ENCODE data around the gene CSKMT. TPM values are rescaled to one million over a fixed set of nuclear protein-coding genes. Genes with fewer than 3 reads are reported as not detected.

The CSKMT gene
- total RNA-seq, 4 donors from 2014 or later = 9.1 to 13.5 (median 9.2) TPM; not detected in 1

GRCh38 chr11:62712276-62712812 lies 47.2 kb downstream of the CSKMT start:
- H3K27me3 ChIP-seq = no peaks in the 10 kb centered on the region
- H3K4me3 ChIP-seq = no peak overlapping the region
- no peak for DNase-seq
- no peaks in the 10 kb centered on the region for H3K9me3 ChIP-seq
- peaks cover 0 to 69% (median 4%) of the 10 kb centered on the region in 3 donors for H3K36me3 ChIP-seq
- no peak for TF ChIP-seq POLR2A (IDR thresholded peaks at IDR 0.05)
- no peak for TF ChIP-seq CTCF (IDR thresholded peaks at IDR 0.05)
- peaks cover 0 to 53% (median 5%) of the 10 kb centered on the region in 4 donors for H3K4me1 ChIP-seq
- peak overlapping the region in 2 of 4 donors; percentile 52 to 88 for H3K27ac ChIP-seq

GRCh38 chr11:62712861-62713260 lies 47.7 kb downstream of the CSKMT start:
- Histone ChIP-seq H3K36me3 (peaks cover 0 to 74% (median 7%) of the 10 kb centered on the region in 3 donors), H3K27me3 (no peaks in the 10 kb centered on the region), H3K9me3 (no peaks in the 10 kb centered on the region), H3K4me1 (peaks cover 0 to 53% (median 5%) of the 10 kb centered on the region in 4 donors), H3K27ac (peak overlapping the region in 3 of 4 donors; percentile 52 to 88 (median 67)), H3K4me3 (no peak overlapping the region)
- DNase-seq = no peak
- TF ChIP-seq CTCF (IDR thresholded peaks at IDR 0.05) = no peak
- no peak for TF ChIP-seq POLR2A (IDR thresholded peaks at IDR 0.05)

GRCh38 chr11:62713343-62713742 lies 48.2 kb downstream of the CSKMT start:
- no peak overlapping the region for H3K4me3 ChIP-seq
- H3K36me3 ChIP-seq = peaks cover 0 to 79% (median 7%) of the 10 kb centered on the region in 3 donors
- no peaks in the 10 kb centered on the region for H3K27me3 ChIP-seq
- peak overlapping the region in 3 of 4 donors; percentile 52 to 88 (median 67) for H3K27ac ChIP-seq
- peaks cover 0 to 50% (median 5%) of the 10 kb centered on the region in 4 donors for H3K4me1 ChIP-seq
- peak in 2 of 3 donors; percentile 61 to 84 for DNase-seq
- TF ChIP-seq POLR2A (IDR thresholded peaks at IDR 0.05) (no peak), CTCF (IDR thresholded peaks at IDR 0.05) (no peak)
- H3K9me3 ChIP-seq = no peaks in the 10 kb centered on the region

- no peaks in the 10 kb centered on the region for H3K27me3 ChIP-seq
- DNase-seq = no peak
- H3K9me3 ChIP-seq = no peaks in the 10 kb centered on the region
- H3K36me3 ChIP-seq = peaks cover 0 to 100% (median 7%) of the 10 kb centered on the region in 3 donors
- TF ChIP-seq CTCF (IDR thresholded peaks at IDR 0.05) (no peak), POLR2A (IDR thresholded peaks at IDR 0.05) (no peak)
- no peak overlapping the region for H3K27ac ChIP-seq
- H3K4me1 ChIP-seq = peaks cover 0 to 35% (median 3%) of the 10 kb centered on the region in 4 donors
- no peak overlapping the region for H3K4me3 ChIP-seq
Measured at GRCh38 chr11:62715150-62716130, 50.3 kb downstream of the CSKMT start.

- TF ChIP-seq CTCF (IDR thresholded peaks at IDR 0.05) (no peak), POLR2A (IDR thresholded peaks at IDR 0.05) (no peak)
- Histone ChIP-seq H3K36me3 (peaks cover 0 to 100% (median 7%) of the 10 kb centered on the region in 3 donors), H3K4me1 (peaks cover 0 to 35% (median 3%) of the 10 kb centered on the region in 4 donors)
Measured at GRCh38 chr11:62716206-62716605, 51.1 kb downstream of the CSKMT start.

More at GRCh38 chr11:62716206-62716605, 51.1 kb downstream of the CSKMT start:
- no peak for DNase-seq
- no peaks in the 10 kb centered on the region for H3K9me3 ChIP-seq
- no peaks in the 10 kb centered on the region for H3K27me3 ChIP-seq
- no peak overlapping the region for H3K4me3 ChIP-seq
- no peak overlapping the region for H3K27ac ChIP-seq

All from Peyer's patch (tissue), 4 donors.